Mesendoderm (in vitro differentiated cells): ENCODE measurements around the gene ZDHHC5.
"Not testable (repeated sequence)": the region's sequence is repeated elsewhere in the genome, so short reads cannot be mapped to it uniquely, and the experiment has no call there.

Experiments used
- DNase-seq: peaks from one replicate; pipeline ENCODE4 v3.0.0; 2013
- H2AK5ac ChIP-seq: 2 replicates; pipeline ENCODE4 v1.6.1; 2013; ENCODE audit warnings: low read length, inconsistent platforms
- H2BK120ac ChIP-seq: 2 replicates; pipeline ENCODE4 v1.6.1; 2013; ENCODE audit warnings: low read depth, mild to moderate bottlenecking, low read length, moderate library complexity, mixed read lengths
- H2BK15ac ChIP-seq: replicated peaks from 2 replicates; pipeline ENCODE4 v1.6.1; 2013; ENCODE audit warnings: low read depth, mild to moderate bottlenecking, moderate library complexity
- H2BK5ac ChIP-seq: 2 replicates; pipeline ENCODE4 v1.6.1; 2013; ENCODE audit warnings: low read length, inconsistent platforms
- H3K18ac ChIP-seq: 2 replicates; pipeline ENCODE4 v1.6.1; 2013; ENCODE audit warnings: mild to moderate bottlenecking, low read length, mixed read lengths
- H3K23ac ChIP-seq: one replicate; pipeline ENCODE4 v1.6.1; 2013; ENCODE audit warnings: low read length
- H3K27ac ChIP-seq: 2 replicates; pipeline ENCODE4 v1.5.1; 2013; ENCODE audit warnings: low read depth, mild to moderate bottlenecking, inconsistent platforms, low read length, moderate library complexity
- H3K27me3 ChIP-seq: 2 replicates; pipeline ENCODE4 v1.6.1; 2013; ENCODE audit warnings: low read length, control low read depth, mild to moderate bottlenecking, inconsistent platforms; ENCODE audit not compliant: insufficient read depth, poor library complexity
- H3K36me3 ChIP-seq: 2 replicates; pipeline ENCODE4 v1.6.1; 2013; ENCODE audit warnings: low read length, inconsistent platforms; ENCODE audit not compliant: control insufficient read depth, insufficient read depth
- H3K4ac ChIP-seq: one replicate; pipeline ENCODE4 v1.6.1; 2013; ENCODE audit warnings: low read depth, mild to moderate bottlenecking, low read length, moderate library complexity
- H3K4me1 ChIP-seq: 2 replicates; pipeline ENCODE4 v1.6.1; 2013; ENCODE audit warnings: low read depth, low read length, inconsistent platforms; ENCODE audit not compliant: control insufficient read depth
- H3K4me2 ChIP-seq: 2 replicates; pipeline ENCODE4 v1.6.1; 2013; ENCODE audit warnings: low read length
- H3K4me3 ChIP-seq: 2 replicates; pipeline ENCODE4 v1.5.1; 2013; ENCODE audit warnings: mild to moderate bottlenecking, low read length
- H3K56ac ChIP-seq: one replicate; pipeline ENCODE4 v1.6.1; 2013; ENCODE audit warnings: low read length
- H3K79me1 ChIP-seq: 2 replicates; pipeline ENCODE4 v1.6.1; 2013; ENCODE audit warnings: low read length, inconsistent platforms
- H3K79me2 ChIP-seq: 2 replicates; pipeline ENCODE4 v1.6.1; 2013; ENCODE audit warnings: mild to moderate bottlenecking, low read length; ENCODE audit not compliant: control insufficient read depth, insufficient read depth
- H3K9ac ChIP-seq: 2 replicates; pipeline ENCODE4 v1.6.1; 2013; ENCODE audit warnings: low read length, inconsistent platforms
- H4K5ac ChIP-seq: one replicate; pipeline ENCODE4 v1.6.1; 2013; ENCODE audit warnings: low read length
- H4K8ac ChIP-seq: one replicate; pipeline ENCODE4 v1.6.1; 2013; ENCODE audit warnings: low read depth, mild to moderate bottlenecking, control low read depth, low read length, moderate library complexity
- WGBS: extraction: QIAGEN DNeasy Blood & Tissue Kit; methylation state at CpG from one replicate; pipeline ENCODE4 v1.1.7; 2013; ENCODE audit warnings: low lambda C conversion rate, missing lambda C conversion rate; ENCODE audit not compliant: insufficient coverage; ENCODE audit errors: extremely low coverage; 5-methylcytosine and 5-hydroxymethylcytosine counted together

ZDHHC5 gene

DNA sequence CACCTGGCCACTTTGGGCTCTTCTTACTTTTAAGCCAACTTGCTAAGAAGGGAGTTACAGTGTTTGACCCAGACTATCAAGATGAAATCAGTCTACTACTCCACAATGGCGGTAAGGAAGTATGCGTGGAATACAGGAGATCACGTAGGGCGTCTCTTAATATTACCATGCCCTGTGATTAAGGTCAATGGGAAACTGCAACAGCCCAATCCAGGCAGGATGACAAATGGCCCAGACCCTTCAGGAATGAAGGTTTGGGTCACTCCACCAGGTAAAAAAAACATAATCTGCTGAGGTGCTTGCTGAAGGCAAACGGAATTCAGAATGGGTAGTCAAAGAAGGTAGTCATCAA lies 17.2 kb upstream of the ZDHHC5 start:
- Histone ChIP-seq H2BK15ac (no peak overlapping the region), H3K4me2 (no peak overlapping the region), H3K4me3 (no peak overlapping the region)

DNA sequence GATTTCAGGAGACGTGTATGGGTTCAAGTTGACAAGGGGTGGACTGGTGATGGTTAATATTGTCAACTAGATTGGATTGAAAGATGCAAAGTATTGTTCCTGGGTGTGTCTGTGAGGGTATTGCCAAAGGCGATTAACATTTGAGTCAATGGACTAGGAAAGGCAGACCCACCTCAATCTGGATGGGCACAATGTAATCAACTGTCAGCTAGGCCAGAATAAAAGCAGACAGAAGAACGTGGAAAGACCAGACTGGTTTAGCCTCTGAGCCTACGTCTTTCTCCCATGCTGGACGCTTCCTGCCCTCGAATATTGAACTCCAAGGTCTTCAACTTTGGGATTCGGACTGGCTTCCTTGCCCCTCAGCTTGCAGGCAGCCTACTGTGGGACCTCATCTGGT lies 16.5 kb upstream of the ZDHHC5 start:
- Histone ChIP-seq H3K23ac (no peak overlapping the region), H3K4ac (no peak overlapping the region), H3K4me1 (peaks cover 14% of the 10 kb centered on the region), H3K79me2 (no peaks in the 10 kb centered on the region), H3K27ac (no peak overlapping the region), H2BK5ac (no peak overlapping the region), H3K4me2 (no peak overlapping the region), H4K8ac (no peak overlapping the region), H4K5ac (no peak overlapping the region), H2BK15ac (no peak overlapping the region), H3K27me3 (no peaks in the 10 kb centered on the region), H3K79me1 (no peaks in the 10 kb centered on the region), H3K18ac (no peak overlapping the region), H3K9ac (no peak overlapping the region), H2AK5ac (no peak overlapping the region), H3K36me3 (no peaks in the 10 kb centered on the region), H3K56ac (no peak overlapping the region), H2BK120ac (no peak overlapping the region), H3K4me3 (no peak overlapping the region)
- WGBS, result no CpG with 5 or more reads among the region's 7 CpGs
- DNase-seq, result no peak

More for the DNA sequence above, 17.2 kb upstream of the ZDHHC5 start:
- peak; percentile 41 for DNase-seq
- H3K23ac ChIP-seq, result no peak overlapping the region
- H3K36me3 ChIP-seq, result no peaks in the 10 kb centered on the region
- H3K56ac ChIP-seq, result no peak overlapping the region
- H4K8ac ChIP-seq, result no peak overlapping the region
- WGBS, result no CpG with 5 or more reads among the region's 5 CpGs
- no peaks in the 10 kb centered on the region for H3K79me2 ChIP-seq
- H2BK5ac ChIP-seq, result no peak overlapping the region
- peaks cover 18% of the 10 kb centered on the region for H3K4me1 ChIP-seq
- H2BK120ac ChIP-seq, result no peak overlapping the region
- no peak overlapping the region for H3K18ac ChIP-seq
- no peak overlapping the region for H2AK5ac ChIP-seq
- H3K9ac ChIP-seq, result no peak overlapping the region
- H3K27me3 ChIP-seq, result no peaks in the 10 kb centered on the region
- no peak overlapping the region for H4K5ac ChIP-seq
- no peak overlapping the region for H3K4ac ChIP-seq
- no peak overlapping the region for H3K27ac ChIP-seq
- no peaks in the 10 kb centered on the region for H3K79me1 ChIP-seq

DNA sequence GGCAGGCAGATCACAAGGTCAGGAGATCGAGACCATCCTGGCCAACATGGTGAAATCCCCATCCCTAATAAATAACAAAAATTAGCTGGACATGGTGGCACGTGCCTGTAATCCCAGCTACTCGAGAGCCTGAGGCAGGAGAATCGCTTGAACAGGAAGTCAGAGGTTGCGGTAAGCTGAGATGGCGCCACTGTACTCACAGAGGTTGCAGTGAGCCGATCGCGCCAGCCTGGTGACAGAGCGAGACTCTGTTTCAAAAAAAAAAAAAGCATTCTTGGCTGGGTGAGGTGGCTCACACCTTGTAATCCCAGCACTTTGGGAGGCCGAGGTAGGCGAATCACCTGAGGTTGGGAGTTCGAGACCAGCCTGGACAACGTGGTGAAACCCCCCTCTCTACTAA lies 15.7 kb upstream of the ZDHHC5 start:
- not testable (repeated sequence) for H4K5ac ChIP-seq, H2BK15ac ChIP-seq, H2AK5ac ChIP-seq, H3K4me2 ChIP-seq, H3K4ac ChIP-seq, H3K36me3 ChIP-seq, H3K27ac ChIP-seq, DNase-seq, H2BK120ac ChIP-seq, H3K4me3 ChIP-seq, H3K56ac ChIP-seq, H3K79me1 ChIP-seq, H3K79me2 ChIP-seq, H4K8ac ChIP-seq, H3K23ac ChIP-seq, H3K9ac ChIP-seq, H3K27me3 ChIP-seq, H3K18ac ChIP-seq, H2BK5ac ChIP-seq
- H3K4me1 ChIP-seq, result peaks cover 14% of the 10 kb centered on the region
- WGBS, result no CpG with 5 or more reads among the region's 14 CpGs

DNA sequence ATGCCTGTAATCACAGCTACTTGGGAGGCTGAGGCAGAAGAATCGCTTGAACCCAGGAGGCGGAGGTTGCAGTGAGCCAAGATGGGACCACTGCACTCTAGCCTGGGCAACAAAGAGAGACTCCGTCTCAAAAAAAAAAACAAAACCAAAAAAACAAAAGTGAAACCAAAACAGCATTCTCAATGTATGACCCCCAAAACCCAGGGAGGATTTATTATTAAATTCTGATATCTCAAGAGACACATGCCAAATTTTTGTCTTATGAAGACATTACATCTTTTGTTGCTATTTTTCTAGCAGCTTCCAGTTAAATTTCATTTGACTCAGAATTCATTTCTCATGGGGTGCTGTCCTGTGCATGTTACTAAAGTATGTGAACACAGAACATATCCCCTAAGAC lies 15.3 kb upstream of the ZDHHC5 start:
- Histone ChIP-seq H3K36me3 (no peaks in the 10 kb centered on the region), H2BK5ac (no peak overlapping the region), H2BK120ac (no peak overlapping the region), H3K79me1 (peaks cover under 1% of the 10 kb centered on the region), H3K56ac (no peak overlapping the region), H3K4me2 (no peak overlapping the region), H3K27me3 (no peaks in the 10 kb centered on the region), H3K4ac (no peak overlapping the region), H3K9ac (no peak overlapping the region), H3K18ac (no peak overlapping the region), H3K27ac (no peak overlapping the region), H3K23ac (no peak overlapping the region), H4K8ac (no peak overlapping the region), H3K4me1 (peaks cover 14% of the 10 kb centered on the region), H4K5ac (no peak overlapping the region), H2BK15ac (no peak overlapping the region), H3K79me2 (peaks cover under 1% of the 10 kb centered on the region), H2AK5ac (no peak overlapping the region), H3K4me3 (no peak overlapping the region)
- no CpG with 5 or more reads among the region's 3 CpGs for WGBS
- no peak for DNase-seq

DNA sequence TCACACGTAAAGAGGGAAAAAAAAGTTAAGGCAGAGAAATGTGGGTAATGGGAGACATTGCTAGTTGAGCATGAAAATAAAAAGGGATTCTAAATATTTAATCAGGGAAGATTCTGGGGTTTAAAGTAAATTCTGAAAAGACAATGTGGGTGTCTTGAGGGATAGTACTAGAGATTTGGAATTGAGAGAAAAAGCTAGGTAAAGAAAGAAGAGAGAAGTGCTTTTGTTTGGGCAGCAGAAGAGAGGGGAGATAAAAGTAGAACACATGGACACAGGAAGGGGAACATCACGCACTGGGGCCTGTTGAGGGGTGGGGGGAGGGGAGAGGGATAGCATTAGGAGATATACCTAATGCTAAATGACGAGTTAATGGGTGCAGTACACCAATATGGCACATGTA lies 14.8 kb upstream of the ZDHHC5 start:
- Histone ChIP-seq H3K56ac (no peak overlapping the region), H3K4ac (no peak overlapping the region), H2BK120ac (no peak overlapping the region), H2BK5ac (no peak overlapping the region), H4K8ac (no peak overlapping the region), H4K5ac (no peak overlapping the region), H3K79me1 (peaks cover 5% of the 10 kb centered on the region), H2AK5ac (no peak overlapping the region), H3K36me3 (no peaks in the 10 kb centered on the region), H3K18ac (no peak overlapping the region), H3K9ac (no peak overlapping the region), H3K27ac (no peak overlapping the region), H3K27me3 (no peaks in the 10 kb centered on the region), H2BK15ac (no peak overlapping the region), H3K4me3 (no peak overlapping the region), H3K4me1 (peaks cover 11% of the 10 kb centered on the region), H3K23ac (no peak overlapping the region), H3K4me2 (no peak overlapping the region), H3K79me2 (peaks cover 5% of the 10 kb centered on the region)
- no peak for DNase-seq
- WGBS, result no CpG with 5 or more reads among the region's 3 CpGs

DNA sequence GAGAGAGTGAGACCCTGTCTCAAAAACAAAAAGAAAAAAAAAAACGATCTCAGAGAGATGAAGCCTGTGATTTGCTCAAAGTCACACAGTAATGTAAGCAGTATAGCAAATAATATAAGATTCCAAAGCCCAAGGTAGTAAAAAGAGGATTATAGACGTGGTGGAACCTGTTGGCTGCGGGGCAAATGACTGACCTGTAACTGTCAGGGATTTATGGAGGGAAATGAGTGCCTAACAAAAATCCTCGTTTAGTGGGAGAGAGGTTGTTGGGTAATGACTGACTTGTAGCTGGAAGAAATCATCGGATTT lies 11.1 kb upstream of the ZDHHC5 start:
- Histone ChIP-seq H3K79me1 (peaks cover 12% of the 10 kb centered on the region), H3K4me2 (no peak overlapping the region), H3K79me2 (peaks cover 14% of the 10 kb centered on the region), H2AK5ac (no peak overlapping the region), H3K27ac (no peak overlapping the region), H2BK15ac (no peak overlapping the region), H4K8ac (no peak overlapping the region), H3K36me3 (peaks cover 2% of the 10 kb centered on the region), H2BK120ac (no peak overlapping the region), H3K27me3 (no peaks in the 10 kb centered on the region), H3K9ac (no peak overlapping the region), H3K4me1 (no peaks in the 10 kb centered on the region), H4K5ac (no peak overlapping the region), H3K4ac (no peak overlapping the region), H3K23ac (no peak overlapping the region), H3K4me3 (no peak overlapping the region), H3K18ac (no peak overlapping the region), H2BK5ac (no peak overlapping the region), H3K56ac (no peak overlapping the region)
- no peak for DNase-seq
- WGBS, result no CpG with 5 or more reads among the region's 5 CpGs
